Activated T-cell treated with anti-CD3 and anti-CD28 coated beads for 4 hours (primary cell): Measurements from ENCODE around the gene IDS.
A peak's percentile ranks its signal among the peaks of the same experiment; 100 is the strongest.
"Not testable (repeated sequence)": the region's sequence is repeated elsewhere in the genome, so short reads cannot be mapped to it uniquely, and the experiment has no call there.

ENCODE experiments used
- DNase-seq: peaks from one replicate; pipeline ENCODE4 v3.0.0-alpha.2; 2020

Gene IDS, protein sequence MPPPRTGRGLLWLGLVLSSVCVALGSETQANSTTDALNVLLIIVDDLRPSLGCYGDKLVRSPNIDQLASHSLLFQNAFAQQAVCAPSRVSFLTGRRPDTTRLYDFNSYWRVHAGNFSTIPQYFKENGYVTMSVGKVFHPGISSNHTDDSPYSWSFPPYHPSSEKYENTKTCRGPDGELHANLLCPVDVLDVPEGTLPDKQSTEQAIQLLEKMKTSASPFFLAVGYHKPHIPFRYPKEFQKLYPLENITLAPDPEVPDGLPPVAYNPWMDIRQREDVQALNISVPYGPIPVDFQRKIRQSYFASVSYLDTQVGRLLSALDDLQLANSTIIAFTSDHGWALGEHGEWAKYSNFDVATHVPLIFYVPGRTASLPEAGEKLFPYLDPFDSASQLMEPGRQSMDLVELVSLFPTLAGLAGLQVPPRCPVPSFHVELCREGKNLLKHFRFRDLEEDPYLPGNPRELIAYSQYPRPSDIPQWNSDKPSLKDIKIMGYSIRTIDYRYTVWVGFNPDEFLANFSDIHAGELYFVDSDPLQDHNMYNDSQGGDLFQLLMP

DNA sequence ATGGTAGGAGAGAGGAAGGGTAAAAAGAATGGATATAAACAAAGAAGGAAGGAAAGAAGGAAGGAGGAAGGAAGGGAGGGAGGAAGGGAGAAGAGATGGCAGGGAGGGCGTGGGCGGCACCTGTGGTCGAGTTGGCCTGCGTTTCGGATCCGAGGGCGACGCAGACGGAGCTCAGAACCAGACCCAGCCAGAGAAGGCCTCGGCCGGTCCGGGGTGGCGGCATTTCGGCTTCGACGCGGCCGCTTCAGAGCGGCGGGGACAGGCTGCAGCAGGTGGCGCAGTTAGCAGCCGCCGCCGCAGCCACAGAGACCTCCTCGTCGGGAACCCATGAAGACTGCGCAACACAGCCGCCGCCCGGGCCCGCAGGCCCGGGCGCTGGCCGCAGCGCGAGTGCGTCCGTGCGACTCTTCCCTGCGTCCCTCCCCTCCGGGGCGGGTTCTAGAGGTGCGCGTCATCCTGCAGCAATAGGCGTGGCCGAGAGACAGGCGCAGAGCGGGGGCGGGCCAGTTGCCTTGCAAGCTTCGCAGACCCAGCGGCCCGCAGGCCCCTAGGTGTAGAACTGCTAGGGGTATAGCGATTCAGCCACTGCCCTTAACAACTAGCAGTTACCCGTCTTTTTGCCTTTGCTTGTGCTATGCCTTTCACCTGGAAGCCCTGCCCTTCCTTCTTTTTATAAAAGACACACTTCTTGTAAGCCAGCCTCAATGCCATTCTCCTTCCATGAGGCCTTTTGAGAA is at the start of gene IDS:
Gene IDS (minus strand): TSS at position 392 of the 737 bp plus-strand sequence. CDS start 169 bp downstream, at position 223.
- peak; percentile 67 for DNase-seq

DNA sequence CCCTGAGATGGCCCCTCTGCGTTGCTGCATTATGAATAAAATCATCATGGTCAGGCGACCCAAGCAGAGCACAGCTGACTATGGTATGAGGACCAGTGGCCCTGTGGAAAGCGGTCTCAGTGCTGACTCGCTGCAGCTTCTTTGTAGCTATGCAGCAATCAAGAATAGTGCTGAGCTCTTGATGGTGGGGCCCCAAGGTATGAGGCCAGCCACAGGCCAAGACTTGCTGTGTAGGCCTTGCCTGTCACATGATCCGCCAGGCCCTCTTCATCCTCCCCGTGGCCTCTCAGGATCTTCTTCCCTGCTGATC is 46.8 kb upstream of the IDS start:
- not testable (repeated sequence) for DNase-seq

DNA sequence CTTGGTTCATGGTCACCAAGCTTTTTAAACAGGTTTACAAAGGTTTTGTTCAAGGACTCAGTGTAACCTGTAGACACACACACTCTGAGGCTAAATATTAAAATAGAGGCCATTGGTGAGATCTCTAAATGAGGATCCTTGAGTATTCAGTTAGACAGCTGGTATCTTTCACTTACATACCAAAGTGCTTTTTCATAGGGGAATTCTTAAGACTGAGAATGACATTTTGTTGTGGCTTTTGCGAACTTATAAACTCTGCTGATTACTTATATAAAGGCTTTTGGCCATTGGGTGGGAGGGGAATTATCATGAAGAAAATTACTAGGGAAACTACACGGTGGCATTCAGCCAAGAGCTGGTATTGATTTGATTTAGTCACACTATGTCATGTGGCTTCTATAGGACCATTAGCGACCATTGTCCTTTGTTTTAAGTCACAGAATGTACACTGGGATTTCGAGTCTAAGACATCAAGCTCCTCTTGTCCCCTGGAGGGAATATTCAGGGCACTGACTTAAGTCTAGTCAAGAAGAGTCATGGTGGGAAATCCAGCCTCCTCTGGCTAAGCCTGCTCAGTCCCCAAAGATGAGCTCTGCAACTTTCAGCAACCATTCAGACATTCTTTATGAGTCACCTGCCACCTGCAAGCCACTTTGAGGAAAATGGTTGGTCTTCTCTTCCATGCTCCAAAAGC is 46.3 kb upstream of the IDS start:
- DNase-seq: not testable (repeated sequence)

DNA sequence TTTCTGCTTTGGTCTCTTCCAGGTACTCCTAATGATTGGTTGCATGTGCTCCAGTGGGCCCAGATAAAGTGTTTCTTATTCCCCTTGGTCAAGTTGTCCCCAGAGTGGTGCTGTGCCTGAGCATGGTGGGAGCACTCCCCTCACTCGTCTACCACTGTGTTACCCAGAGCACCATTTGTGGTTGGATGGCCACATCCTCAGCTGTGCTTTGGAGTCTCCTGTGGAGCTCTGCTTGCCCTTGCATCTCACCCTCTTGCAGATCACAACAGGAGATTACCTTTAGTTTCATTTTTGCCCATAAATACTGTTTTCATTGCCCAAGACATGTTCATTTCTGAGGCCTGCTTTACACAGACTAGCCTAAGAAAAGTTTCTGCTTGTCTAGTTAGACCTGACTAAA is 45.3 kb upstream of the IDS start:
- not testable (repeated sequence) for DNase-seq

DNA sequence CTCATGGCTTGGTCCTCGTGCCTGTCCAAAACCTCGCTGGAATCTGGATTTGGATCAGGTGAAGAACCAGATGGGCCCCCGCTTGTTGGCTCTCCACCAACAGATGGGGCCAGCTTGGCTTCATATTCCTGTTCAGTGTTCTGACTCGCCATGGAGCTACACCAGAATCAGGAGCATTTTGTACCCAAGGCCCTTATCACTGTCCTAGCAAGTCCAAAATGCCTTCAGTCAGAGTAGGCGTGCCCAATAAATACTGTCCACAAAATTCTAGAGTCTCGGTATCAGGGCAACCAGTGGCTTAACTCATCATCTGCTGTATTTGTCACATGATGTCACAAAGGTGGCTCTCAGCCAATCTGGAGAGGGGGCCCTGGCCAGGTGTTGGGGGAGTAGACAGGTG is 44.6 kb upstream of the IDS start, which contains the start of gene HSFX3:
Gene HSFX3 (minus strand): TSS at position 224 of the 400 bp plus-strand sequence. CDS start 72 bp downstream, at position 152.
- not testable (repeated sequence) for DNase-seq

DNA sequence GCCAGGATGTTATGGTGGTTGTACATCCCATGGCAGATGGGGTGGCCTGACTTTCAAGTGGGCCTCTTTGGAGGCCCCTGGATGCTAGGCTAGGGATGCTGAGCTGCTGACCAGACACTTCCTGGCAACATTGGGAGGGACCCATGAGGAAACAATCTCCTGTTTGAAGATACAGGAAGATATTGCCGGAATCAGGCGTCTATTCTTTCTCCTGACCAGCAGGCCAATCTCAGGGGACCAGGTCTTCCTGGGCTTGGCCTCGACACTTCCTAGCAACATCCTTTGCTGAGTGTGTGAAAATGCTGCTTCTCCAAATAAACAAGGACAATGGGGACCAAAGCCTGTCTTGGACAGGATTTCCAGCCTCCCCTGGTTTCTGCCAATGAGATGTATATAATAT is 42.7 kb upstream of the IDS start:
- not testable (repeated sequence) for DNase-seq

DNA sequence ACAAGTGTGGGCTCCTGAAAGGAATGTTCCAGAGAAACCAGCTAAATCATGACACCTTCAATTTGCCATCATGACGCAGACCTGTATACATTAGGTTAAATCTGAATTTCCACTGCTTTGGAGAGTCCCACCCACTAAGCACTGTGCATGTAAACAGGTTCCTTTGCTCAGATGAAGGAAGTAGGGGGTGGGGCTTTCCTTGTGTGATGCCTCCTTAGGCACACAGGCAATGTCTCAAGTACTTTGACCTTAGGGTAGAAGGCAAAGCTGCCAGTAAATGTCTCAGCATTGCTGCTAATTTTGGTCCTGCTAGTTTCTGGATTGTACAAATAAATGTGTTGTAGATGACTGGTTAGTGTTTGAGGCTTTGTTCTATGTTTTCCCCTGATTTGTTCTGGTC is 41.9 kb upstream of the IDS start:
- not testable (repeated sequence) for DNase-seq

DNA sequence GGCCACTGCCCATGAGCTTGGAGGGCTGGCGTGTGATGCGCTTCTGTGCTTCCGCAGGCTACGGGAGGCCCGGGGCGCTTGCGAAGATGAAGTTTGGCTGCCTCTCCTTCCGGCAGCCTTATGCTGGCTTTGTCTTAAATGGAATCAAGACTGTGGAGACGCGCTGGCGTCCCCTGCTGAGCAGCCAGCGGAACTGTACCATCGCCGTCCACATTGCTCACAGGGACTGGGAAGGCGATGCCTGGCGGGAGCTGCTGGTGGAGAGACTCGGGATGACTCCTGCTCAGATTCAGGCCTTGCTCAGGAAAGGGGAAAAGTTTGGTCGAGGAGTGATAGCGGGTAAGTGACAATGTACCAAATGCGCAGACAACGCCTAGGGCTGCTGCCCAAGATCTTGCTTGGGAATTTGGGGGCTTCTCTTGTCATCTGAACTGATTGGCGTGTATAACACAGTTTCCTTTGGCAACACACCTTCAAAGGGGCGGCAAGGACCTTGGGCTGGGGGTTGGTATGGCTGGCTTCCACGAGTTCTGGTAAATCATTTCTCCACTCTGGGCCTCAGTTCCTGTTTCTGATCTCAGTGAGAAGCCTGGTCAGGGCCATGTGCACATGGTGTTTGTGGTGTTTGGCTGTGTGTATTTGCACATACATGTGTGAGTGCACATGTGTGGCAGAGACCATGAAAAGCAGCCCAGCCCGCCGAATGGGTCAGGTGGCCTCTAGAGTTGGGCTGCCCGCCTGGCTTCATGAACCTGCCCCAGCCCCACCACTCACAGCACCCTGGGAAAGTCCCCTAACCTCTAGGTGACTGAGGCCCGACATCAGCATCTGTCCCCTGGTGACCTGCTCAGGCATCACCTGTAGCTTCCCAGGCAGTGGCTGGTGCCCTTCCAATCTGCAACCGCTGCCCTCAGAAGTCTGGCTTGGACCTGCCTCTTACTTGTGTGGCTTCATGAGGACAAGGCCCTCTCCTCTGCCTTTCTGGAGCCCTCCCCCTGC is 40.7 kb upstream of the IDS start:
- DNase-seq: not testable (repeated sequence)

DNA sequence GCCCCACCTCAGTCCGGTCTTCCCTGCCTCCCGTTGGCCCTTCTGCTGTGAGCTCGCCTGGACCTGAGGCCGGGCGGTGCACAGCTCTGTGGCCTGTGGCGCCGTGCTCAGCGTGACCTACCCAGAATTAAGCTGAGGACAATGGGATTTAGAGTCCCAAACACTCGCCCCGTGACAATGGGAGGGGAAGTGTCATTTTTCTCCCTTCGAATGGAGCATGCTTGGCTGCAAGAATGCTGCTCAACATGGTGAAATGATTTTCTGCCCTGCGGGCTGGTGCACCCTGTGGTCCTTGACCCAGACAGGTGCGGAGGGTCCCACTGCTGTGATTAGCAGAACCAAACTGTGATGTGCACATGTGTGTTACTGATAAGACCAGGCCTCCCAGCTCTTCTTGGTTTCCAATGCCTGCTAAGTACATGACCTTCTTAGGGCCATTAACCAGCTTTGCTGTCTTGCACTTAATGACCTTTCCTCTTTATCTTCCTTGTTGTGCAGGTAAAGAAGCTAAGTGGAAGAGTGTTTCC is 36.5 kb upstream of the IDS start:
- no peak for DNase-seq

DNA sequence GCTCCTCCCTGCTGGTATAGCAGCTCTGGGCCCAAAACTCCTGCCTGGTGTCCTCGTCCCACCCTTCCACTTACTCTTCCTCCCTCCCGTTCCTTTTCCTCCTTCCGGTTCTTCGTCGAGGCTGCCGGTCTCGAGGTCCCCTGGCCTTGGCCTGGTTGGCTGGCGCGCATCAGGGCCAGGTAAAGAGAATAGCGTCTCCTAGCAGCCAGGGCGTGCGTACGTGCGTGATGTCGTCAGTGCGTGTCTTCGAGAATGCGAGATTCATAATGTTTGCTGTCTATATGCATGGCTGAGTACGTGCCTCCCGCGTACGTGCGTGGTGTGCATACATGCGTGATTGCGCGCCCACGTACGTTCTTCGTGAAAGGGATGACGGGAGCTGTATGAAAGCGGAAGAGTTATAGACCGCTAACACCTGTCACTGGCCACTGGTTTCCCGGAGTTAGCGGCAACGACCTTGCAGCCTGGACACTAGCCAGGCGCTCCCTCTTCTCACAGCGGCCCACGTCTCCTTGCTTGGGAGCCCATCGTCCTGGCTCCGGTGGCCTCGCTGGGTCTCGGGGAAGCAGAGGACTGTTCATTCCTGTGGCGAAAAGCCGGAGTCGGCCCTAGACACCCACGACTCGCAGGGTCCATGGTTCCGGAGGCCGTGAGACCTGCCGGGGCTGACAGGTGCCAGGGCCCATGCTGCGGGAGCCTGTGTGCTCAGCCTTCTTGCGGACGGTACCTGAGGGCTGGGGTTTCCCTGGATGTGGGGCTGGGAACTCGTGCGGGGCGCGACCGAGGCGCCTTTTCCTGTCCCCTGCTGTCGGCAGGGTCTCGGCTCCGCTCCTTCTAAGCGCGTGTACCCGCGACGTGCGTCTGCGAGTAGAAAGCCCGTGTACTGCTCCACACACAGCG is 35.8 kb upstream of the IDS start, which contains the start of gene EOLA1:
Gene EOLA1 (plus strand): TSS at position 392 of the 900 bp plus-strand sequence. CDS start 4,619 bp downstream, outside the sequence.
- DNase-seq: peak; percentile 82

DNA sequence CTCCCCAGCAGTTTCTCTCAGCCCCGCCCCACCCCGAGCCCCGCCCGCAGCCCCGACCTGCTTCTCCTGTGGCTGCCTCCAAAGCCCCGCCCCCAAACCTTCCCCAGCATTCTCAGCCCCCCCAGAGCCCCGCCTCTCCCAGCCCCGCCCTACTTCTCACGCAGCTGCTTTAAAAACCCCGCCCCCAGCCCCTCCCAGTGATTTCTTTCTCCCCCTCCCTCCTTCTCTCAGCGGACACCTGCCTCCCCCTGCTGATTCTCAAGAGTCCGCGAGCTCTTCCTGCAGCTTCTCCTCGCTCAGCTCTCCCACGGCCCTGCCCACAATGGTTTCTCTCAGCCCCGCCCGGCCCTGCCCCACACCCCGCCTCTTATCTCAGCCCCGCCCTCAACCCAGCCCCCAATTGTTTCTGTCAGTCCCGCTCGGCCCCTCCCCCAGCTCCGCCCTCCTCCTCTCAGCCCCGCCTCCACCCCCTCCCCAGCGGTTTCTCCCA is 35.1 kb upstream of the IDS start:
- peak; percentile 86 for DNase-seq

DNA sequence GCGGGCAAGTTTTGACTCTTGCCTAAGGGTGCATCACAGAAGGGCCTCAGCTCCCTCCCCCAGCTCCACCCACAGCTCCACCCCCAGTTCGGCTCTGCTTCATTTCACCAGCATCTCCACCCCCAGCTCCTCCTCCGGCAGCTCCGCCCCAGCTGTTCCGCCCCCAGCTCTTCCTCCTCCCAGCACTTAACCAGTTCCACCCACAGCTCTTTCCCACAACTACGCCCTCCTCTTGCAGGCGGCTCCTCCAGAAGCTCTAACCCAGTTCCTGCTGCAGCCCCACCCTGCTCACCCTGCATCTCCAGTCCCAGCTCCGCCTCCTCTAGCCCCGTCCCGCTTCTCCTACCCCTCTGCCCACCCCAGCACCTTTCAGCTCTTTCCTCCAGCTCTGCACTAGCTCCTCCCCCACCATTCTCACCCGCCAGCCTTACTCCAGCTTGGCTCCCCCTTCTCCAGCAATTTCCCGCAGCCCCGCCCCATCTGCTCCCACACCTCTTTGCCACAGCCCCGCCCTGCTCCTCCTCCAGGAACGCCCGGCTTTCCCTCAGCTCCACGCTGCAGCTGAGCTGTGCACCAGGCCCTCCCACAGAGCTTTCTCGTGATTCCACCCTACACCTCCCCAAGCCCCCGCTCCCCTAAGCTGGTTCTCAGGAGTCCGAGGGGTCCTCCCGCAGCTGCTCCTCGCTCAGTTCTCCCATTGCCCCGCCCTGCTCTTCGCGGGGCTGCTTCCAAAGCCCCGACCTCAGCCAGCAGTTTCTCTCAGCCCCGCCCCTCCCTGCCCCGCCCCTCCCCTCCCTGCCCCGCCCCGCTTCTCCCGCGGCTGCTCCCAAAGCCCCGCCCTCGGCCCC is 34.4 kb upstream of the IDS start:
- DNase-seq: peak; percentile 73

DNA sequence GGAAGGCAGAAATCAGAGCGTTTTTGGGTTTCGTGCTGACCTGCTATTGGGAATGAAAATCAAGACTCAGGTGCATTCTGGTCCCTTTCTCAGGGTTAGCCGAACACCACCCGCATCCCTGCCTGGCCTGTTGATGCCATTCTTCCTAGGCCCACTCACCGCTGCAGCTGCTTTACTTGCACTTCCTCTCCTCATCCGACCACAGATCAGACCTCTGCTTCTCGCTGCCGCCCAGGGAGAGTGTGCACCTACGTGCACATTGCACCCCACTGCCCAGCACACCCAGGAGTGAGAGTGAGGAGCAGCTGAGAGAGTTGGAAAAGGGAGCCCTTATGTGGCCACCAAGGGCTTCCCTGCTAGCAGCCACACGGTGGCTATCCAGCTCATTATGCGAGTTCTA is 32.4 kb upstream of the IDS start:
- not testable (repeated sequence) for DNase-seq

DNA sequence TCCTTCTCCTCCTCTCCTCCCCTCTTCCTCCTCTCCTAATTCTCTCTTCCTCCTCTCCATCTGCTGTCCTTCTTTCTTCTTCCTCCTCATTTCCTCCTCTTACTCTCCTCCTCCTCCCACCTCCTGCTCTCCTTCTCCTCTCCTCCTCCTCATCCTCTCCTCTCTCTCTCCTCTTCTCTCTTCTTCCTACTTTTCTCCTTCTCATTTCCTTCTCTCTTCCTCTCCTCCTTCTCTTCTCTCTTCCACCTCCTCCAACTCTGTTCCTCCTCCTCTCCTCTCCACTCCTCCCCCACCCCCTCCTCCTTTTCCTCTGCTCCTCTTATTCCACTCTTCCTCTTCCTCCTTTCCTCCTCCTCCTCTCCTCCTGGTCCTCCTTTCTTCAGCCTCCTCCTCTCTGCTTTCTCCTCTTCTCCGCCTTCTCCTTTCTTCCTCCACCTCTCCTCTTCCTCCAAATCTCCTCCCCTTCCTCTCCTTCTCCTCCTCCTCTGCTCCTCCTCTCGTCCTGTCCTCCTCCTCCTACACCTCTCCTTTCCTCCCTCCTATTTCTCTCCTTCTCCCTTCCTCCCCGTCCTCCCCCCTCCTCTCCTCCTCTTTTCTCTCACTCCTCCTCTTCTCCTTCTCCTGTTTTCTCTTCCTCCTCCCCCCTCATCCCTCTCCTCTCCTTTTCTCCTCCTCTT is 30.0 kb upstream of the IDS start:
- DNase-seq: not testable (repeated sequence)

DNA sequence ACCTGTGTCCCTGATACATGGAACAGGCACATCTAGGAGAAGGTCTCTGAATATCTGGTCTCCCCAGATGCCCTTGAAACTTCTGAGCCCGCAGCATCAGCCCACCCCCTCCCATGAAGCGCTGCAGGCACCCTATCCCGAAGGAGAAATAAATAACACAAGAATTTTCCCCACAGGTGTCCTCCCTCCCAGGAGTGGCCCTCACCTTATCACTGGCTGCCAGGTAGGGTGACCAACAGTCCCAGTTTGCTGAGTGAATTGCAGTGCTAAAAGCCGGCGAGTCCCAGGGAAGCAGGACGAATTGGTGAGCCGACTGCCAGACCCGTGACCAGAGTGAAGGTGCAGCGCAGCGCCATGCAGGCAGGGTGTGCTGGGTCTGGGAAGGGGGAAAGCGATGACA is 28.9 kb upstream of the IDS start:
- DNase-seq: not testable (repeated sequence)

DNA sequence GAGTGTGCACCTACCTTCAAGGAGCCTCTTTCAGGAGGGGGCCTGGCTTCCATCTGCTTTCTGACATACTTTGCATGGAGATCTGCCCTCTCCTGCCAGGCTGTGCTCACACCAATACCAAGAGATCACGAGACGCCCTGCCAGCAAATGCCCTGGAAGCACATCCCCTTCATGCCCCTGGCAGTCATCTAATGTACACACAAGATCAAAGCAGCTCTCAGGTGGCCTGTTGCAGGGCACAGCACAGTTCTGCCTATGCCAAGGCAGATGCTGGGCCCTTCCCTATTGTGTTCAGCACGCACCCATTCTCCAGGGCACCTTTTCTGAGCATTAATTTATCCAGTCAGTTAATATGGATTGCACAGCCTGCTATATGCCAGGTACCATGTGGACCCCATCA is 27.8 kb upstream of the IDS start:
- not testable (repeated sequence) for DNase-seq

DNA sequence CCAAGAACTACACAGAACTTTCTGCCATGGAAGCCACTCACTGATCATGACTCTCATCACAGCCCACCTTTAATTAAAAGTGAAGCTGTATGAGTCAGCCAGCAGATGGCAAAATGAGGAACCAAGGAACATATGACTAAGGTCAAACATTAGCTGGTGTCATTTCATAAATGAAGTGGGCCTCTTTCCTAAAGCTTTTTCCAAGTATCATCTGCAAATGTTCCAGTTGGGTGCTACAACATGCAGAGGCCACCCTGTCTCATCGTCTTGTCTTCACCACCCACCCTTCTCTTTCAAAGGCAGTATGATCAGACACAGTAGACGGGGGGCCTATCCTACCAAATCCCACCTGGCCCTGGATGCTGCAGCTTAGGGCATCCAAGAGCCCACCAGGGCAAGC is 26.5 kb upstream of the IDS start:
- DNase-seq: no peak

DNA sequence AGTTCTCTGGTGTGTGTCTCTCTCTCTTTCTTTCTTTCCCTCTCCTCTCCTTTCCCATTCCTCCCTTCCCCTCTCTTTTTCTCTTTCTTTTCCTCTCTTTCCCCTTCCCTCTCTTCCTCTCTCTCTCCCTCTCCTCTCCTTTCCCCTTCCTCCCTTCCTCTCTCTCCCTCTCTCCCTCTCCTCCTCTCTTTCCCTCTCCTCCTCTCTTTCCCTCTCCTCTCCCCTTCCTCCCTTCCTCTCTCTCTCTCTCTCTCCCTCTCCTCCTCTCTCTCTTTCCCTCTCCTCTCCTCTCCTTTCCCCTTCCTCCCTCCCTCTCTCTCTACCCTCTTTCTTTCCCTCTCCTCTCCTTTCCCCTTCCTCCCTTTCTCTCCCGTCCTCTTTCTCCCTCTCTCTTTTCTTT is 23.3 kb upstream of the IDS start:
- DNase-seq: no peak

DNA sequence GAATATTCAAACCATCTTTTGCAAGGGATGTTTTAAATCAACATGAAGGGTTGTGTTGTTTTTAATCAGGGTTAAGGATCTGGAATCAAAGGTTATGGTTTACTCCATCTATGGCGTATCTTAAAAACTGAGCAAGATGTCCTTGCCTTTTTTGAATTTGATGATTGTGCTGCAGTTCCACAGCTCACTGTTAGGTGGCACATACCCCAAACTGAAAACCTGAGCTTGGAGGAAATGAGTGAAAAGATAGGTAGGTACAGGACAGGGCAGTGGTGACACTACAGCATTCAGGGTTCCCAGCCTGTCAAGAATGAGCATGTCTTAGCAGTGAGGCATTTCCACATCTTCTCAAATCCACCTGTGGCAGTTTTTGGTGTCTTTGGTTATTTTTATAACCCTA is 22.6 kb upstream of the IDS start:
- DNase-seq: no peak
